Fibroblast of peridontal ligament (primary cell): Measurements from ENCODE around the gene TWIST1.

Experiments
- DNase-seq: peaks from one replicate; pipeline ENCODE4 v3.0.0-alpha.2; 2010; ENCODE audit errors: extremely low read depth

TWIST1 gene

DNA sequence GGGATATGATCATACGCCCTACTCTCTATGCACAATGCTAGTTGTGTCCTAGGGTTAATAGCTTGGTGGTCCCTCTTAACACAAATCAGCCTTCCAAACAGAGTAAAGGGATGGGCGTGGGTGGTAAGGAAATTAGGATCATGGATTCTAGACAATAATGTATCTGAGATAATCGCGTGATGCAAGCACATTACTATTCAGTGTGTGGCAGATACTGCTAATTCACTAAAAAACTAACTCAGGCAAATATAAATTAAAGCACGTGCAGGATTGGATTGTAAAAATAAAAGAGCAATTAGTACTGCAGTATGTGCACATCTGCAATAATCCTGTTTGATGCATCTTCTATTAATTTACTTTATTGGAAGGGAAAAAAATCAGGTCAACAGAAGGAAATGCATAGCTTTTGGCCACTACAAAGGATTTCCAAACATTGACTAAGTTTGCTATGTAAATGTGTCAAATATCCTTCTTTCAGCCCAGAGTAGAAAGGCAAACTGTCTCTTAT lies 22.0 kb downstream of the TWIST1 start:
- no peak for DNase-seq

- no peak for DNase-seq
Observed at GRCh38 chr7:19094598-19095352, 22.7 kb downstream of the TWIST1 start.

GRCh38 chr7:19094138-19094537 lies 23.3 kb downstream of the TWIST1 start:
- no peak for DNase-seq

DNA sequence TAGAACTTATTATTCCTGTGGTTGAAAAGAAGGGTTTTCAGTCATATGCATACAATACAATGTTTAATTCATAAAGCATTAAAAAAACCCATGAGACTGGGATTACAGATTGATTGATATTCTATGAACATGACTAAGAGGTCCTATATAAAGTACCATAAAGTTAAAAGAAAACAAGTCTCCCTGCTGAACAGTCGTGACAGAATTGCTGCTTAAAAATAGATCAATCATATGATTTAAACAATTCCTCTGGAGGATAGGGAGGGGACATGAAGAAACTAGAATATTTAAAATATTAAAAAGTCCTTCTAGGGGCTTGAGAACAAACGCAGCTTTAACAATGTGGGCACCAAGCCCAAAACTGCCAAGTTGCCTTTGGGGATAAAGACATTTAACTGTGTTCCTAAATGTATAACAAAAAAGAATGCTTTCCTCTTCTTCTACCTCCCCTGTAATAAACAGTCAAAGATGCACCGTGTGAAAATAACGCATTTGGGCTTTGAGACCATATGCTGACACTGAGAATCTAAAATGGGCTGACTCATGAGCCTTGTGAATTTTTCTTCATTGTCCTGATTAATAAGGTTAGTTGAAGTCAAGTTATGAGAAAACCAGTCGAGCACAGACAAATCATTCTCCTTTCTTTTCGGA lies 25.8 kb downstream of the TWIST1 start:
- no peak for DNase-seq

- DNase-seq: peak; percentile 35
Observed at GRCh38 chr7:19090526-19090925, 26.9 kb downstream of the TWIST1 start.

- DNase-seq: no peak
Observed at GRCh38 chr7:19089797-19090196, 27.6 kb downstream of the TWIST1 start.

GRCh38 chr7:19089378-19089777 lies 28.1 kb downstream of the TWIST1 start:
- DNase-seq: no peak

GRCh38 chr7:19080093-19080492 lies 37.3 kb downstream of the TWIST1 start:
- DNase-seq: no peak

DNA sequence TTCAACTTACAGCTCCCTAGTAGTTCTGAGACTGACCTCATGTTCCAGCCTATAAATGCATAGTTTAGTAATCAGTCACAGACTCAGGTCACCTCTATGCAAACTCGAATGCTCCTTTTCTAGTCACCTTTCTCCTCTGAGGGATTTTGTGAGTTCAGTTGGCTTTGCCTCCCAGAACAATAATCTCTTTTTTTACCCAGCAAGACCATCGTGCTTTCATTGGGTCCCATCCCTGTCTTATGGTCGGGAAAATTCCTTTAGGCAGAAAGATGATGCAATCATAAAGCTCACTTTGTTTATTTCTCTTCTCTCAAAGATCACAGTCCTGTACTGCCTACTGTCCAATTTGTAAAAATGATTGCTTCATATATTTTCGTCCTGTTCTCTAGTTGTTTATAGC lies 38.4 kb downstream of the TWIST1 start:
- peak; percentile 82 for DNase-seq

DNA sequence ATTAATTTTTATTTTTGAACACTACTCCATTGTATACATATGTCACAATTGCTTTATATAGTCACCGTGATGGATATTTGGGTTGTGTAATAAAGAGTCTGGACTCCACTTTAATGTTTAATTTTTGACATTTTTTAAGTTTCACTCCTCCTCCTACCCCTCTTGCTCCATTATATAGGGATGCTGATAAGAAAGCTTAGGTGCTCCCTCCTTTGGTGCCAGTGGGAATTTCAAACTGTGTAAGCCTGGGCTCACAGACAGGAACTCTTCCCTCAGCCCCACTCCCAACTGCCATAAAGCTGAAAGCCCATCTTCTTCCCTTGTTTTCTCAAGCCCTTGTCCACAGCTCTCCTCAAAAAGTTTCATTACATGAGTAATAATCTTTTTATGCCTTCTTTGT lies 47.6 kb downstream of the TWIST1 start:
- DNase-seq: peak; percentile 18

DNA sequence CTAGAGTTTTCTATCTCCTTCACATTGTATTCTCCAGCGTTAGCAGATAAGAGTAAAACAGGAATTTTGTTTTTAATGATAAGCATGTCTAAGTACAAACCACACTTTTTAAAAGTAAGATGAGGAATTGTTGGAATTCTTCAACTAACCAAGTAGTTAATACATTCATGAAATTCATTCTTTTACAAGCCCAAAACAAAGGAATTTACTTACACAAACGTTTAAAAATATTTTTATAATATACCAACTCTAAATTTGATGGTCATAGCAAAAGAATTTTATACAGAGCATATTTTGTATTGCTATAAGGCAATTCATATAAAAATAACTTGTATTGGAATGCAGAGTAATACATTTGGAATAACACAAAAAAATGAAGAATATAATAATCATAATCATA lies 51.3 kb downstream of the TWIST1 start:
- DNase-seq: no peak
